Parathyroid adenoma (tissue), 2 donors: ENCODE data around the gene MXRA8.
"Not testable (repeated sequence)": the region's sequence is repeated elsewhere in the genome, so short reads cannot be mapped to it uniquely, and the experiment has no call there.

Experiments used
- H2AFZ ChIP-seq: fragments of 300-600 bp; sonication (generic); one replicate; pipeline ENCODE4 v1.7.0; 2017; ENCODE audit warnings: antibody characterized with exemption, mild to moderate bottlenecking
- H3K27ac ChIP-seq: fragments of 300-600 bp; sonication (generic); one replicate; pipeline ENCODE4 v1.7.0; 2017
- H3K27me3 ChIP-seq: fragments of 300-600 bp; sonication (generic); one replicate; pipeline ENCODE4 v1.7.0; 2017; ENCODE audit warnings: low read length; ENCODE audit not compliant: control insufficient read depth, insufficient read depth
- H3K36me3 ChIP-seq: fragments of 300-600 bp; sonication (generic); one replicate; pipeline ENCODE4 v1.7.0; 2017; ENCODE audit warnings: low read length; ENCODE audit not compliant: control insufficient read depth, insufficient read depth
- H3K4me1 ChIP-seq: fragments of 300-600 bp; sonication (generic); one replicate; pipeline ENCODE4 v1.7.0; 2017; ENCODE audit warnings: control low read depth
- H3K4me2 ChIP-seq: fragments of 300-600 bp; sonication (generic); one replicate; pipeline ENCODE4 v1.7.0; 2017; ENCODE audit warnings: low read length
- H3K4me3 ChIP-seq: fragments of 300-600 bp; sonication (generic); one replicate; pipeline ENCODE4 v1.7.0; 2017; ENCODE audit warnings: low read depth, low read length
- H3K79me2 ChIP-seq: fragments of 300-600 bp; sonication (generic); one replicate; pipeline ENCODE4 v1.7.0; 2017; ENCODE audit warnings: control low read depth
- H3K9ac ChIP-seq: fragments of 300-600 bp; sonication (generic); one replicate; pipeline ENCODE4 v1.7.0; 2017; ENCODE audit warnings: mild to moderate bottlenecking
- H3K9me3 ChIP-seq: fragments of 300-600 bp; sonication (generic); one replicate; pipeline ENCODE4 v1.7.0; 2017; ENCODE audit warnings: low read length; ENCODE audit not compliant: control insufficient read depth
- CTCF ChIP-seq: fragments of 300-600 bp; sonication (generic); IDR thresholded peaks from one replicate; pipeline ENCODE4 v1.7.0; 2017; ENCODE audit warnings: antibody characterized with exemption, mild to moderate bottlenecking
- donor health status: primary hyperparathyroidism.

The MXRA8 gene

DNA sequence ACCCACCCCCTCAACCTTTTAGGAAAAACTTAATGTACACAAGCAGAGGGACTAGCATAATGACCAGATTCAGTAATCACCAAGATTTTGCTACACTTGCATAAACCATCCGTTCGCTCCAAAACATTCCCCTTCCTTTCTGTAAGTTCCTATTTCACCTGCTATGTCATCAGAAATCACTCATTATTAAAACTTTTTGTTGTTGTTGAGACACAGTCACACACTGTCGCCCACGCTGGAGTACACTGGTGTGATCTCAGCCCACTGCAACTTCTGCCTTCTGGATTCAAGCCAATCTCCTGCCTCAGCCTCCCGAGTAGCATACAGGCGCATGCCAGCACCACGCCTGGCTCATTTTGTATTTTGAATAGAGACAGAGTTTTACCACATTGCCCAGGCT is 45.3 kb upstream of the MXRA8 start:
- Histone ChIP-seq H3K9me3 (no peaks in the 10 kb centered on the region), H3K79me2 (peaks cover 3% of the 10 kb centered on the region), H3K4me3 (no peak overlapping the region), H3K36me3 (no peaks in the 10 kb centered on the region), H3K9ac (no peak overlapping the region), H2AFZ (no peak overlapping the region), H3K27me3 (no peaks in the 10 kb centered on the region), H3K27ac (no peak overlapping the region), H3K4me1 (peaks cover 3% of the 10 kb centered on the region), H3K4me2 (no peak overlapping the region)
- TF ChIP-seq CTCF, result no peak

DNA sequence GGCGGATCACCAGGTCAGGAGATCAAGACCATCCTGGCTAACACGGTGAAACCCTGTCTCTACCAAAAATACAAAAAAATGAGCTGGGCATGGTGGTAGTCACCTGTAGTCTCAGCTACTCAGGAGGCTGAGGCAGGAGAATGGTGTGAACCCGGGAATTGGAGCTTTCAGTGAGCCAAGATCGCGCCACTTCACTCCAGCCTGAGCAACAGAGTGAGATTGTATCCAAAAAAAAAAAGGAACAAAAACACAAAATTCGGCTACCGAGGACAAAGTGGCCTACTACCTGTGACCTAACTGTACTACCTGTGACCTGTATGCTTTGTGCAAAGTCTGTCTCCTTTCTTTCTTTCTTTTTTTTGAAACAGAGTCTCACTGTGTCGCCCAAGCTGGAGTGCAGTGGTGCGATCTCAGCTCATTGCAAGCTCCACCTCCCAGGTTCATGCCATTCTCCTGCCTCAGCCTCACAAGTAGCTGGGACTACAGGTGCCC is 44.6 kb upstream of the MXRA8 start:
- not testable (repeated sequence) for H3K27ac ChIP-seq, H3K79me2 ChIP-seq, H3K9me3 ChIP-seq, H3K4me2 ChIP-seq, H3K4me1 ChIP-seq, H3K4me3 ChIP-seq, H3K27me3 ChIP-seq, H3K9ac ChIP-seq, H3K36me3 ChIP-seq, H2AFZ ChIP-seq

DNA sequence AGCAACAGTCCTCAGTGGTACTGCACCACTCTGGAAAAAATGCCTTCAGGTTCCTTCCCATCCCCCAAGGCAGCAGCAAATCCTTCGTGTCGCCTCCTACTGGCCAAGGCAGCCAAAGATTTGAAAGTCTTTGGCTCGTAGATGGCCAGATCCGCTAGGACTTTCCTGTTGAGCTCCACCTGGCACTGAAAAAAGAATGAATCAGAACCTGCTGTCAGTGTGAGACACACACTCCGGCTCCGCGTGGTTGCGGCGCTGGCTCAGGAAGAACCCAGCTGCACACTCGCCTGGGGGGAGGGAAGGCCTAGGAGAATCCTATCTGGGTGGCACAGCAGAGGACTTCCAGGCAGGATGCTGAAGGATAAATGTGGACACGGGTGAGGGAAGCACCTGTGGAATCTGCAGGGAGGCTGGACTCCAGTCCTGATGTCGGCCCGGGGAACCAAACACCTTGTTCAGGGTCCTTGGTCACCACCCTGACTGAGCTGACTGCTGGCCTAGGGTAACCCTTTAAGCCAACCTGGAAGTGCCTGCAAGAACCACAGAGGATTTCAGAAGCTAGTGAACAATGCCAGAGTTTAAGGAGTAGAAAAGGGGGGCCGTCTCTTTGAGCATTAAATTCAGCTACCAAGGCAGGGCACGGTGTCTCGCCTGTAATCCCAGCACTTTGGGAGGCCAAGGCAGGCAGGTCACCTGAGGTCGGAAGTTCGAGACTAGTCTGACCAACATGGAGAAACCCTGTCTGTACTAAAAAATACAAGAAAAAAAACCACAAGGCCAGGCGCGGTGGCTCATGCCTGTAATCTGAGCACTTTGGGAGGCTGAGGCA is 43.9 kb upstream of the MXRA8 start:
- H3K9ac ChIP-seq, result no peak overlapping the region
- peaks cover 3% of the 10 kb centered on the region for H3K4me1 ChIP-seq
- TF ChIP-seq CTCF, result peak; percentile 29
- H3K4me2 ChIP-seq, result no peak overlapping the region
- no peak overlapping the region for H3K4me3 ChIP-seq
- no peak overlapping the region for H3K27ac ChIP-seq
- H3K79me2 ChIP-seq, result peaks cover 10% of the 10 kb centered on the region
- H3K36me3 ChIP-seq, result no peaks in the 10 kb centered on the region
- H3K27me3 ChIP-seq, result no peaks in the 10 kb centered on the region
- H2AFZ ChIP-seq, result no peak overlapping the region
- H3K9me3 ChIP-seq, result no peaks in the 10 kb centered on the region

GRCh38 chr1:1401457-1402010 is 43.2 kb upstream of the MXRA8 start:
- TF ChIP-seq CTCF, result no peak
- H3K27ac ChIP-seq, result no peak overlapping the region
- H3K4me3 ChIP-seq, result no peak overlapping the region
- H3K79me2 ChIP-seq, result peaks cover 10% of the 10 kb centered on the region
- no peak overlapping the region for H2AFZ ChIP-seq
- H3K36me3 ChIP-seq, result no peaks in the 10 kb centered on the region
- no peaks in the 10 kb centered on the region for H3K27me3 ChIP-seq
- H3K4me2 ChIP-seq, result no peak overlapping the region
- H3K9me3 ChIP-seq, result no peaks in the 10 kb centered on the region
- H3K9ac ChIP-seq, result no peak overlapping the region
- H3K4me1 ChIP-seq, result peaks cover 3% of the 10 kb centered on the region

DNA sequence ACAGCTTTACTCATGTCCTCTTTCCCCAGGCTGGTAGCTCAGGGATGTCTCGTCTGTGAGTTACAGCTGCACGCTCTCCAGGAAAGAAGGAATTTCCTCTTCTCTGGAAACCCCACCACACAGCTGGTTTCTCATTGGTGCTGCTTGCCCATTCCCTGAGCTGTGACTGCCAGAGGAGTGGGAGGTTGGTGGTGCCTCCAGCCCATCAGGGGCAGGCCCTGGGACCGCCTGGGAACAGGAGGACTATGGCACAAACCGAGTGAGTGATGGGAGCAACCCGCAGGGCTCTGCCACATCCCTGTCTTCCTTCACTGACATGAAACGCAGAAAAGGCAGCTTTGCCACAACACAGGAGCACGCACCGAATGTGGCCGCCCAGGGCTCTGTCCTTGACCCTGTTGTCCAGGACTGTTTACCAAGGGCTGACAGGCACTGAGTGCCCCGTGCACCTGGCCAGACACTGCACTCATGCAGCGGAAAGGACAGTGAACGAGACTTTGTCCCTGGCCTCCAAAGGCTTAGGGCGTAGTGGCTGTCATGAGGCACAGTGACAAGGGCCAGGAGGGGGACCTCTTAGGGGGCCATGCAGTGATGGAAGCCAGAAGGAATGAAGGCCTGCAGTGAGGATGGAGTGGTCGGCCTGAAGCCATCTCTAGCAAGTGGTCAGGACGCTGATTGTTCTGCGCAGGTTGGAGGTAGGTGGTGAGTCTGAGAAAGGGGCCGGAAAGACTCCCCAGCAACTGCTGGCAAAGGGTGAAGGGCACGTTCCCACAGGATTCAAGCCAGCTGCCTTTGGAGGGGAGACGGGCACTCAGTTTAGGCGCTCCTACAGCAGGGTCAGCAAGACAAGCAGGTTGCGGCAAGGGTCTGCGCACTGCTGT is 42.5 kb upstream of the MXRA8 start:
- Histone ChIP-seq H3K36me3 (no peaks in the 10 kb centered on the region), H3K27ac (no peak overlapping the region), H3K79me2 (peaks cover 10% of the 10 kb centered on the region), H2AFZ (no peak overlapping the region), H3K4me1 (peaks cover 3% of the 10 kb centered on the region), H3K9ac (no peak overlapping the region), H3K9me3 (no peaks in the 10 kb centered on the region), H3K27me3 (no peaks in the 10 kb centered on the region), H3K4me2 (peak overlapping the region; percentile 93), H3K4me3 (peak overlapping the region; percentile 89)
- no peak for TF ChIP-seq CTCF
